ES-I3 (cell line): ENCODE data around the gene DNAJB12.
"Not testable (repeated sequence)": the region's sequence is repeated elsewhere in the genome, so short reads cannot be mapped to it uniquely, and the experiment has no call there.

Experiments used
- H3K36me3 ChIP-seq: 2 replicates; pipeline ENCODE4 v1.6.1; 2013; ENCODE audit warnings: mild to moderate bottlenecking, low read length, control low read depth, moderate library complexity; ENCODE audit not compliant: insufficient read depth
- H3K4me1 ChIP-seq: 2 replicates; pipeline ENCODE4 v1.6.1; 2013; ENCODE audit warnings: mild to moderate bottlenecking, control low read depth, low read length; ENCODE audit not compliant: insufficient read depth
- H3K9ac ChIP-seq: 2 replicates; pipeline ENCODE4 v1.6.1; 2013; ENCODE audit warnings: low read depth, mild to moderate bottlenecking, low read length, moderate library complexity
- H3K9me3 ChIP-seq: 2 replicates; pipeline ENCODE4 v1.6.1; 2013; ENCODE audit warnings: mild to moderate bottlenecking, low read length, moderate library complexity; ENCODE audit not compliant: control insufficient read depth, insufficient read depth

Gene DNAJB12

GRCh38 chr10:72354356-72355213, at the start of gene DNAJB12:
Gene DNAJB12, minus strand, starts transcription at chr10:72354919. Its CDS starts 22 bp downstream, at chr10:72354897.
- Histone ChIP-seq H3K9ac (peak within 1 kb of the TSS; percentile 99), H3K36me3 (no peaks in the 10 kb centered on the region), H3K4me1 (peaks cover 4% of the 10 kb centered on the region; the same call in 1 of the 2 replicates), H3K9me3 (no peaks in the 10 kb centered on the region)

- not testable (repeated sequence) for H3K4me1 ChIP-seq, H3K9ac ChIP-seq, H3K36me3 ChIP-seq, H3K9me3 ChIP-seq
Measured at GRCh38 chr10:72395581-72395980, 40.9 kb upstream of the DNAJB12 start.

GRCh38 chr10:72392571-72392970, 37.9 kb upstream of the DNAJB12 start:
- H3K9me3 ChIP-seq, result no peaks in the 10 kb centered on the region
- no peak overlapping the region for H3K9ac ChIP-seq
- H3K4me1 ChIP-seq, result no peaks in the 10 kb centered on the region
- H3K36me3 ChIP-seq, result no peaks in the 10 kb centered on the region

- Histone ChIP-seq H3K36me3 (no peaks in the 10 kb centered on the region), H3K9ac (no peak overlapping the region), H3K9me3 (no peaks in the 10 kb centered on the region), H3K4me1 (no peaks in the 10 kb centered on the region)
Measured at GRCh38 chr10:72390764-72391163, 36.0 kb upstream of the DNAJB12 start.

DNA sequence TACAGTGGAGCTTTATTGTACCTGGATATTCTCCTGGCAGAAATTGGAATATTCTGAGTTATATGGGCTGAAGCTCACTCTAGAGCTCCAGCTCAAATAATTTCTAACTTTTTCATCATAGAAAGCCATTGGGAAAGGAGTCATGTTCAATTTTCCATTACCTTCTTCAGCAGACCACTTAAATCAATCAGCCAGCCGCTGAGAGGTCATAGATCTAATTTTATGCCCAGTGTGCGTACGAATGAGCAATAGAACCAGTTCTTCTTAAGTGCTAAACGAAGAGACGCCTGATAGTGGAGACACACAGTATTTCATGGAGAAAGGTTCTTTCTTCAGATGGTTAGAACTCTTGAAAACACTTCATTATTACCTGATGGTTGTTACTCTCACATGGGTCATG, 35.0 kb upstream of the DNAJB12 start:
- no peaks in the 10 kb centered on the region for H3K36me3 ChIP-seq

DNA sequence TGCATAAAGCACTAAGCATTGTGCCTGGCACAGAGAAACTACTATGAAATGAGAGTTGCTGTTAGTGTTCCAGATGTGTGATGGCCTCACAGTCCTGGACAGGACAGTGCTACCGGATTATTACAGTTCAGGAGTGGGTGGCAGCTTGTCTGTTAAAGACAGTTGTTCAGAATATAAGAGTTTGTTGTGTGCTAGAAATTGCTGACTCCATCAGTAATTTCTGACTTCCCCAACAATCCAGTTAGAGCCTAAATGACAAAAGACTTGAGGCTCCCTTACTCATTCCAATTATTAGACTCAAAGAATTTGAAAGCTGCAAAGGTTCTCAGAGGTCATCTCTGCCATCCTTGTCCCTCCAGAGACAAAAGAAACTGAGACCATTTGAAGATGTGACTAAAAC, 34.3 kb upstream of the DNAJB12 start:
- H3K9ac ChIP-seq, result no peak overlapping the region
- H3K36me3 ChIP-seq, result no peaks in the 10 kb centered on the region
- no peaks in the 10 kb centered on the region for H3K9me3 ChIP-seq
- no peaks in the 10 kb centered on the region for H3K4me1 ChIP-seq

More for the DNA sequence above, 35.0 kb upstream of the DNAJB12 start:
- no peak overlapping the region for H3K9ac ChIP-seq
- H3K9me3 ChIP-seq, result no peaks in the 10 kb centered on the region
- no peaks in the 10 kb centered on the region for H3K4me1 ChIP-seq

DNA sequence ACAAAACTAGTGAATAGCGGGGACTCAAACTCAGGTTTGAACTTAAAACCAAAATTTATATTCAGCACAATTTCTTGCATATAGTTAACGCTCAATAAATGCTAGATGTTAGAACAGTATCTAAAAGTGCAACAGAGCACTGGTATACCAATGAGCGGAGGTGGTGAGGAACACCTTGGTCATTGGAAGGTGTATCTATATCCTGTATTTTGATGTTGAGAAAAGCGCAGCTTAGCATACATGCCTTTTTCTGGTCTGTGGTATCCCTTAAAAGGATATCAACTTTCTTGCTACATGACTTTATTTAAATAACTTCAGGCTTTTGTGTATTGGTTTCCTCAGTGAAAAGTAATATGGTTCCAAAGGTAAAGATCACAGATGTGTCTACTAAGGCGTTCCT, 33.3 kb upstream of the DNAJB12 start:
- Histone ChIP-seq H3K4me1 (no peaks in the 10 kb centered on the region), H3K36me3 (no peaks in the 10 kb centered on the region), H3K9me3 (no peaks in the 10 kb centered on the region)

GRCh38 chr10:72386916-72387586, 32.3 kb upstream of the DNAJB12 start:
- H3K9me3 ChIP-seq, result no peaks in the 10 kb centered on the region
- H3K4me1 ChIP-seq, result no peaks in the 10 kb centered on the region
- H3K9ac ChIP-seq, result no peak overlapping the region
- H3K36me3 ChIP-seq, result no peaks in the 10 kb centered on the region

More for the DNA sequence above, 33.3 kb upstream of the DNAJB12 start:
- H3K9ac ChIP-seq, result no peak overlapping the region

DNA sequence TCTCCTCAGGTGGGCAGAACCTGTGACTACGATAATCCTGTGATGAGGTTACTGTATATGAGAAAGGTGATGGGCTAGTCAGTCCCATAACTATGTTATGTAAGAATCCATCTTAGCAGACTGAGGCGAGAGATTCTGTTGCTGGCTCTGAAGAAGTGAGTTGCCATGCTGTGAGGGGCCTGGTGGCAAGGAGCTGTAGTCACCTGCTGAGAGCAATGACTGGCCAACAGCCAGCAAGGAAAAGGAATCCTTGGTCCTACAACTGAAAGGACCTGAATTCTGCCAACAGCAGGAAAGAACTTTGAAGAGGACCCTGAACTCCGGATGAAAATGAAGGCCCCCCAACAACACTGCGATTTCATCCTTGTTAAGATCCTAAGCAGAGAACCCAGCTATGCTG, 31.0 kb upstream of the DNAJB12 start:
- no peak overlapping the region for H3K9ac ChIP-seq
- H3K4me1 ChIP-seq, result 0 out of 2 replicates have a peak, but pooled peaks cover 4% of the 10 kb centered on the region
- no peaks in the 10 kb centered on the region for H3K9me3 ChIP-seq
- H3K36me3 ChIP-seq, result no peaks in the 10 kb centered on the region

GRCh38 chr10:72384982-72385381, 30.3 kb upstream of the DNAJB12 start:
- not testable (repeated sequence) for H3K36me3 ChIP-seq, H3K9ac ChIP-seq, H3K9me3 ChIP-seq, H3K4me1 ChIP-seq

DNA sequence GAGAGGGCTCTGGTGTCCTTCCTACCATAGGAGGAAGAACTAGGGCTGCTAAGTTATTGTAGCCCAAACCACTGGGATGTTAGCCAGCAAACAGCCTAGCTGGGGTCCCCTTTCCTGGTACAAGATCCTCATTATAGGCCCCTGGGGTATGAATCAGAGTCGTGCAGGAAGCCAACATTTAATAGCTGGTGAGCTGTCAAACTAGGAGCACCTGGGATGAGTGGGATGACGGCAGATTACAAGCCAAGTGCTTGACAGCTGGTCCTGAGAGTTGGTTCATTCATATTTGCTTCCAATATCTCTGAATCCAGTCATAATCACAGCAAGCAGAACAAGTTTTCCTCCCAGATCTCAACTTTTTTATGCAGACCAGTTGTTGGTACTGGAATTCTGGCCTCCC, 25.1 kb upstream of the DNAJB12 start:
- 0 out of 2 replicates have a peak, but pooled peaks cover 8% of the 10 kb centered on the region for H3K4me1 ChIP-seq
- no peaks in the 10 kb centered on the region for H3K36me3 ChIP-seq
- no peaks in the 10 kb centered on the region for H3K9me3 ChIP-seq
- H3K9ac ChIP-seq, result no peak overlapping the region

DNA sequence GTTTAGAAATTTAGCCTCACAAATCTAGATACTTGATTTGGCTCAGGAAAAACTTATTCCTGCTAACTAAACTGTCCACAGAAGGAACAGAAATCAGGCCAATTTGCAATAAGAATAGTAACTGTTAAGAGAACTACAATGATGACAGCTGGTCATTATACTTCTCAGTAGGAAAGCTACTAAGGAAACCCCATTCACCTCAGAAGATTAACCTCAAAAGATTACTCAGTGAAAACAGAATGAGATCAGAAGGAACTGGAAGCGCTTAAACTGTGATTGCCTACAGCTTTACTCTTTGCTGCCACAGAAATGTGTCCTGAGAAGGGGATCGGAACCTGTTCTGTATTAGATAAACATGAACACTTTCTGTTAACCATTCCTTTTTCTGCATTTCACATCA, 24.3 kb upstream of the DNAJB12 start:
- H3K9me3 ChIP-seq, result no peaks in the 10 kb centered on the region
- H3K4me1 ChIP-seq, result 0 out of 2 replicates have a peak, but pooled peaks cover 8% of the 10 kb centered on the region
- no peaks in the 10 kb centered on the region for H3K36me3 ChIP-seq
- no peak overlapping the region for H3K9ac ChIP-seq

DNA sequence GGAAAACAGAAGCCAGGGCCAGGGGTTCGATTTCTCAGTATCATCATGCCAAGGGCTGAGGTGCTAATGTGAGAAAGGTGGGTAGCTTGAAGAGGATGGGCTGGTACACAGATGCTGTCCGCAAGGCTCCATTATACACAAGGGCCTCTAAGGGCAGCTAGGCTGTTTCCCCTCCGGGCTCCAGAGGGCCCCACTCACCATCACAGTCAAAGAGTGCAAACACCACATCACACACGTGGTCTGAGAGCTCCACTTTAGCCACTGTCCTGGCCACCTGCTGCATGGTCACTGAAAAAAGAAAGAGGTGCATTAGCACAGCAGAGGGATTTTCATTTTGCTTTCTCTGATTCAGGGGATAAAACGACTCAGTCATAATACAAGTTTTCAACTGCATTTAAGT, 20.9 kb upstream of the DNAJB12 start:
- Histone ChIP-seq H3K9me3 (no peaks in the 10 kb centered on the region), H3K9ac (no peak overlapping the region), H3K36me3 (no peaks in the 10 kb centered on the region), H3K4me1 (0 out of 2 replicates have a peak, but pooled peaks cover 4% of the 10 kb centered on the region)

- Histone ChIP-seq H3K4me1 (0 out of 2 replicates have a peak, but pooled peaks cover 4% of the 10 kb centered on the region), H3K9ac (no peak overlapping the region), H3K9me3 (no peaks in the 10 kb centered on the region), H3K36me3 (no peaks in the 10 kb centered on the region)
Measured at GRCh38 chr10:72375173-72375572, 20.5 kb upstream of the DNAJB12 start.
